H9 (cell line): ENCODE results near the gene COL4A2. TPM values are rescaled to one million over a fixed set of nuclear protein-coding genes. Genes with fewer than 3 reads are reported as not detected.

Experiments used
- DNase-seq: peaks from one replicate; pipeline ENCODE4 v3.0.0-alpha.2; 2017
- H2AFZ ChIP-seq: one replicate; pipeline ENCODE4 v1.6.1; 2013; ENCODE audit warnings: mild to moderate bottlenecking, low read length, control low read depth, moderate library complexity
- H2AK5ac ChIP-seq: 2 replicates; pipeline ENCODE4 v1.6.1; 2013; ENCODE audit warnings: low read length, control low read depth, mixed read lengths; ENCODE audit not compliant: insufficient read length
- H2BK120ac ChIP-seq: one replicate; pipeline ENCODE4 v1.6.1; 2013; ENCODE audit warnings: low read depth, mild to moderate bottlenecking, low read length, control low read depth, inconsistent platforms; ENCODE audit not compliant: poor library complexity, severe bottlenecking
- H2BK12ac ChIP-seq: 2 replicates; pipeline ENCODE4 v1.6.1; 2013; ENCODE audit warnings: low read length, control low read depth, mixed read lengths, low read depth; ENCODE audit not compliant: insufficient read length
- H2BK15ac ChIP-seq: 2 replicates; pipeline ENCODE4 v1.6.1; 2013; ENCODE audit warnings: low read depth, low read length, control low read depth
- H2BK20ac ChIP-seq: one replicate; pipeline ENCODE4 v1.6.1; 2013; ENCODE audit warnings: low read depth, mild to moderate bottlenecking, low read length, control low read depth, inconsistent platforms; ENCODE audit not compliant: poor library complexity, severe bottlenecking
- H2BK5ac ChIP-seq: 2 replicates; pipeline ENCODE4 v1.6.1; 2013; ENCODE audit warnings: low read length, control low read depth, mixed read lengths; ENCODE audit not compliant: insufficient read length
- H3K14ac ChIP-seq: 2 replicates; pipeline ENCODE4 v1.6.1; 2013; ENCODE audit warnings: low read length, control low read depth; ENCODE audit not compliant: insufficient read depth
- H3K18ac ChIP-seq: 2 replicates; pipeline ENCODE4 v1.6.1; 2013; ENCODE audit warnings: low read depth, mild to moderate bottlenecking, mixed read lengths, low read length, control low read depth; ENCODE audit not compliant: insufficient read length
- H3K23ac ChIP-seq: 2 replicates; pipeline ENCODE4 v1.6.1; 2013; ENCODE audit warnings: low read length, control low read depth, mixed read lengths, low read depth; ENCODE audit not compliant: insufficient read length
- H3K23me2 ChIP-seq: 2 replicates; pipeline ENCODE4 v1.6.1; 2013; ENCODE audit warnings: low read depth, mild to moderate bottlenecking, mixed read lengths, low read length, control low read depth; ENCODE audit not compliant: insufficient read length, poor library complexity, severe bottlenecking
- H3K27ac ChIP-seq: 2 replicates; pipeline ENCODE4 v1.5.1; 2013; ENCODE audit warnings: low read length, control low read depth, mixed read lengths, low read depth; ENCODE audit not compliant: insufficient read length
- H3K27me3 ChIP-seq: 2 replicates; pipeline ENCODE4 v1.6.1; 2013; ENCODE audit warnings: low read length, control low read depth, inconsistent platforms; ENCODE audit not compliant: insufficient read depth
- H3K4ac ChIP-seq: 2 replicates; pipeline ENCODE4 v1.6.1; 2013; ENCODE audit warnings: low read depth, mild to moderate bottlenecking, control low read depth, inconsistent platforms, low read length, moderate library complexity
- H3K4me1 ChIP-seq: 2 replicates; pipeline ENCODE4 v1.6.1; 2013; ENCODE audit warnings: low read length, control low read depth, inconsistent platforms; ENCODE audit not compliant: insufficient read depth
- H3K4me2 ChIP-seq: 2 replicates; pipeline ENCODE4 v1.6.1; 2013; ENCODE audit warnings: low read length, control low read depth, mixed read lengths; ENCODE audit not compliant: insufficient read length, insufficient read depth
- H3K56ac ChIP-seq: 2 replicates; pipeline ENCODE4 v1.6.1; 2013; ENCODE audit warnings: low read depth, mild to moderate bottlenecking, mixed read lengths, low read length, control low read depth; ENCODE audit not compliant: insufficient read length
- H3K79me1 ChIP-seq: 2 replicates; pipeline ENCODE4 v1.6.1; 2013; ENCODE audit warnings: low read depth, mild to moderate bottlenecking, moderate library complexity, low read length, control low read depth, inconsistent platforms; ENCODE audit not compliant: insufficient read depth, poor library complexity, severe bottlenecking
- H3K79me2 ChIP-seq: 2 replicates; pipeline ENCODE4 v1.6.1; 2013; ENCODE audit warnings: low read length, control low read depth, inconsistent platforms; ENCODE audit not compliant: insufficient read depth
- H3K9ac ChIP-seq: 2 replicates; pipeline ENCODE4 v1.6.1; 2013; ENCODE audit warnings: low read length, control low read depth, mixed read lengths; ENCODE audit not compliant: insufficient read length; ENCODE audit errors: extremely low read depth
- H3K9me3 ChIP-seq: one replicate; pipeline ENCODE4 v1.6.1; 2013; ENCODE audit warnings: low read depth, low read length, inconsistent platforms; ENCODE audit not compliant: control insufficient read depth
- H3T11ph ChIP-seq: one replicate; pipeline ENCODE4 v1.6.1; 2013; ENCODE audit warnings: mild to moderate bottlenecking, low read length, control low read depth, inconsistent platforms
- H4K20me1 ChIP-seq: one replicate; pipeline ENCODE4 v1.6.1; 2013; ENCODE audit not compliant: control insufficient read depth, insufficient read length, insufficient read depth
- H4K5ac ChIP-seq: 2 replicates; pipeline ENCODE4 v1.6.1; 2013; ENCODE audit warnings: low read depth, mild to moderate bottlenecking, mixed read lengths, low read length, control low read depth; ENCODE audit not compliant: insufficient read length
- H4K8ac ChIP-seq: replicated peaks from 2 replicates; pipeline ENCODE4 v1.6.1; 2013; ENCODE audit warnings: low read length, control low read depth, mixed read lengths, low read depth; ENCODE audit not compliant: insufficient read length
- H4K91ac ChIP-seq: 2 replicates; pipeline ENCODE4 v1.6.1; 2013; ENCODE audit warnings: low read depth, mild to moderate bottlenecking, moderate library complexity, mixed read lengths, low read length, control low read depth; ENCODE audit not compliant: insufficient read length
- H3K27ac Mint-ChIP-seq, 3 experiments: 2 replicates in 2 of 3; 3 replicates in 1 of 3; pipeline ENCODE4 v1.8.0; 2020 to 2021; ENCODE audit warnings: mixed read lengths in 3 of 3, mild to moderate bottlenecking in 1 of 3, moderate library complexity in 1 of 3
- H3K27me3 Mint-ChIP-seq: 2 replicates; pipeline ENCODE4 v1.8.0; 2021; ENCODE audit warnings: low read depth, mild to moderate bottlenecking, moderate library complexity, mixed read lengths
- H3K36me3 Mint-ChIP-seq, 3 experiments: 2 replicates in 2 of 3; 3 replicates in 1 of 3; pipeline ENCODE4 v1.8.0; 2020 to 2021; ENCODE audit warnings: low read depth in 3 of 3, mixed read lengths in 3 of 3; ENCODE audit not compliant: insufficient read depth in 1 of 3
- H3K4me1 Mint-ChIP-seq, 2 experiments: 2 replicates each; pipeline ENCODE4 v1.8.0; 2020; ENCODE audit warnings: mixed read lengths in 2 of 2
- H3K4me3 Mint-ChIP-seq, 2 experiments: 2 replicates in 1 of 2; 3 replicates in 1 of 2; pipeline ENCODE4 v1.8.0; 2020 to 2021; ENCODE audit warnings: mild to moderate bottlenecking in 2 of 2, mixed read lengths in 2 of 2, moderate library complexity in 1 of 2
- H3K9me3 Mint-ChIP-seq, 2 experiments: 2 replicates in 1 of 2; 3 replicates in 1 of 2; pipeline ENCODE4 v1.8.0; 2020; ENCODE audit warnings: mild to moderate bottlenecking in 2 of 2, mixed read lengths in 2 of 2, moderate library complexity in 1 of 2
- CTCF ChIP-seq: fragments of 200-600 bp; sonication (generic); conservative IDR thresholded peaks from 3 replicates; pipeline ENCODE4 v1.8.0; 2021; ENCODE audit warnings: antibody characterized with exemption, mild to moderate bottlenecking
- WGBS: extraction: QIAGEN DNeasy Blood & Tissue Kit; methylation state at CpG from one replicate; pipeline ENCODE4 v1.1.7; 2013; ENCODE audit warnings: missing lambda C conversion rate, low lambda C conversion rate, mixed read lengths; ENCODE audit not compliant: insufficient read length; ENCODE audit errors: extremely low coverage; 5-methylcytosine and 5-hydroxymethylcytosine counted together
- total RNA-seq: library from RNA; stranded (reverse); gene quantifications from 2 replicates; pipeline ENCODE4 v1.2.1, GENCODE V29; 2021

Gene COL4A2
- total RNA-seq, 1 experiment from 2014 or later, result 76.5 TPM

GRCh38 chr13:110474713-110475112 is 167.6 kb downstream of the COL4A2 start:
- Histone ChIP-seq H3K56ac (no peak overlapping the region), H4K5ac (no peak overlapping the region), H3K9me3 (no peaks in the 10 kb centered on the region), H3K27me3 (no peaks in the 10 kb centered on the region), H2BK15ac (no peak overlapping the region), H3K23ac (no peak overlapping the region), H3K4me2 (no peak overlapping the region), H2AFZ (no peak overlapping the region), H2BK120ac (no peak overlapping the region), H3K14ac (no peak overlapping the region), H3K4ac (no peak overlapping the region), H2BK20ac (no peak overlapping the region), H3K79me1 (no peaks in the 10 kb centered on the region), H4K20me1 (no peaks in the 10 kb centered on the region), H3K18ac (no peak overlapping the region), H3K23me2 (no peaks in the 10 kb centered on the region), H3K27ac (no peak overlapping the region), H3K4me1 (no peaks in the 10 kb centered on the region), H4K8ac (peak overlapping the region; percentile 1), H3T11ph (no peak overlapping the region), H3K79me2 (no peaks in the 10 kb centered on the region), H4K91ac (no peak overlapping the region), H2BK12ac (no peak overlapping the region), H2BK5ac (no peak overlapping the region), H2AK5ac (no peak overlapping the region), H3K9ac (no peak overlapping the region)
- Mint-ChIP-seq H3K36me3 (peaks cover 29 to 50% (median 42%) of the 10 kb centered on the region in 3 experiments), H3K27ac (peak overlapping the region in 2 of 3 experiments; percentile 22 to 27; a peak in 2 of 7 replicates), H3K4me1 (peaks cover 7 to 14% of the 10 kb centered on the region in 2 experiments), H3K4me3 (no peak overlapping the region), H3K27me3 (no peaks in the 10 kb centered on the region), H3K9me3 (no peaks in the 10 kb centered on the region)
- TF ChIP-seq CTCF, result no peak
- no CpG with 5 or more reads among the region's 21 CpGs for WGBS
- no peak for DNase-seq
